ENCODE measurements around the gene CPLX4. TPM values are rescaled to one million over a fixed set of nuclear protein-coding genes. Genes with fewer than 3 reads are reported as not detected.
A peak's percentile ranks its signal among the peaks of the same experiment; 100 is the strongest.

The CPLX4 gene
- total and polyA plus RNA-seq, 4 donors = 0.01 TPM; not detected in 3

DNA sequence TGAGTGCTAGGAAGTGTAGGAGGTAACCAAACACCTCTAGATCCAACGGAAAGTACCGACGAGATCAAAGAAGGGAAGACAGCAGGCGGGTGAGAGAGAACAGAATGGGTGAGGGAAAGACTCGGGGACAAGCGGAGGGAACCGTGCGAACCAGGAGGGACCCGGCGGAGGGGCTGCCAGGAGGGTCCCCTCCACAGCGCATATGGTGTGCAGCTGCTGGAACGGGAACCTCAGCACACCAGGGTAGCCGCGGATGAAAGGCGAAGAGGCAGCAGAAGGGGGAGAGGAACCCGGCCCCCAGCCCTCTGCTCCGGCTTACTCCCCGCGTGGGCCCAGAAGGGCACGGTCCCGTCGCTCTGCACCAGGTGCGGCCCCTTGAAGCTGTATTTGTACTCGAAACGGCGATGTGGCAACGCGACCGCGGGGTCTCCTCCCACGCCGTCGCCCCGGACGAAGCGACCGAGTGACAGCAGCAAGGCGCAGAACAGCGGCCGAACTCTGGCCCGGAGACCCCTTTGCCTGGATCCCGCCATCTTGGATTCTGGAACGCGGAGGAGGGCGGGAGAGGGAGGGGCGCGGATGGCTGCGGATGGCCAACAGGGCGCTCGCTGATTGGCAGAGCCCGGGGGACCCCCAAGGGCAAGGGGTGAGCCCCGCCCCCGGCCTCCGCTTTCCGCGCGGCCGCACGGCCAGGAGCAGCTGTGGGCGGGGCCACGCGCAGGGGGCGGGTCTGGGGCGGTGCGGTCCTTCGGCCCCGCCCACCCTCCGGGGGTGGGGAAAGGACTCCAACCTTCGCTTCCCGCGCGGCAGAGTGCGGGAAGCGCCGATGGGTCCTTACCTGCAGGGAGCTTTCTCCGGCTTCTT lies 40.5 kb upstream of the CPLX4 start, which contains the start of gene LMAN1:
LMAN1 (minus strand) TSS at position 554 of the 864 bp plus-strand sequence; CDS start at position 533, 21 bp downstream.
- Histone ChIP-seq H3K27ac (ENCODE audit: low read depth in 1 of 2, low read length in 1 of 2) (peak within 1 kb of the TSS; percentile 91 to 94), H3K36me3 (ENCODE audit: control insufficient read depth in 4 of 4, insufficient read depth in 4 of 4, low read length in 4 of 4) (peaks cover 0 to 17% (median 10%) of the 10 kb centered on the region in 4 donors), H3K4me1 (ENCODE audit: control insufficient read depth in 5 of 5, insufficient read depth in 5 of 5, low read length in 5 of 5) (peaks cover 0 to 16% (median 11%) of the 10 kb centered on the region in 5 donors), H3K27me3 (ENCODE audit: control insufficient read depth in 3 of 3, insufficient read depth in 3 of 3, low read length in 2 of 3) (no peaks in the 10 kb centered on the region), H3K4me3 (peak within 1 kb of the TSS; percentile 97), H3K9me3 (ENCODE audit: control insufficient read depth in 4 of 4, insufficient read depth in 3 of 4, low read length in 3 of 4) (no peaks in the 10 kb centered on the region), H3K9ac (ENCODE audit: insufficient read depth in 1 of 2, low read length in 2 of 2) (peak within 1 kb of the TSS; percentile 81 to 88)
- TF ChIP-seq, protein P1, sequence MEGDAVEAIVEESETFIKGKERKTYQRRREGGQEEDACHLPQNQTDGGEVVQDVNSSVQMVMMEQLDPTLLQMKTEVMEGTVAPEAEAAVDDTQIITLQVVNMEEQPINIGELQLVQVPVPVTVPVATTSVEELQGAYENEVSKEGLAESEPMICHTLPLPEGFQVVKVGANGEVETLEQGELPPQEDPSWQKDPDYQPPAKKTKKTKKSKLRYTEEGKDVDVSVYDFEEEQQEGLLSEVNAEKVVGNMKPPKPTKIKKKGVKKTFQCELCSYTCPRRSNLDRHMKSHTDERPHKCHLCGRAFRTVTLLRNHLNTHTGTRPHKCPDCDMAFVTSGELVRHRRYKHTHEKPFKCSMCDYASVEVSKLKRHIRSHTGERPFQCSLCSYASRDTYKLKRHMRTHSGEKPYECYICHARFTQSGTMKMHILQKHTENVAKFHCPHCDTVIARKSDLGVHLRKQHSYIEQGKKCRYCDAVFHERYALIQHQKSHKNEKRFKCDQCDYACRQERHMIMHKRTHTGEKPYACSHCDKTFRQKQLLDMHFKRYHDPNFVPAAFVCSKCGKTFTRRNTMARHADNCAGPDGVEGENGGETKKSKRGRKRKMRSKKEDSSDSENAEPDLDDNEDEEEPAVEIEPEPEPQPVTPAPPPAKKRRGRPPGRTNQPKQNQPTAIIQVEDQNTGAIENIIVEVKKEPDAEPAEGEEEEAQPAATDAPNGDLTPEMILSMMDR (IDR thresholded peaks at IDR 0.05; ENCODE audit: control extremely low read depth, extremely low read depth) = no peak
- DNase-seq (peak; percentile 96 to 98 (median 97)), ATAC-seq (ENCODE audit: insufficient read depth, low FRiP score) (peak; percentile 99)
- 0 to 1% methylated on average over 65 to 76 of the region's 76 CpGs for WGBS, 2 donors

DNA sequence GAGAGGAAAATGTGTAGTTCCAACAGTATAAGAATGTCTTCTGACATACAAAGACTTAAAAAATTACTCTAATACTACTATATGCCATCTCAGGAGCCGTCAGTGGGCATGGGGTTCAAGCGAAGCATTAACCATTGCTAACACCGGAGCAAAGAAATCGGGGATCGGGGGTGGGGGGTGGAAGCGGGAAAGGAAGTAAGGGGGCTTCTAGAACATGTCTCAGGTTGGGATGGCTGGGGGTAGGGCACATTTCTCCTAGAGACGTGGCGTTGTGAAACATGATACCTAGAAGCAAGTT lies 39.9 kb upstream of the CPLX4 start:
- DNase-seq = peak in 2 of 3 donors; percentile 52 to 80
- peak overlapping the region; percentile 91 to 94 for H3K27ac ChIP-seq (ENCODE audit: low read depth in 1 of 2, low read length in 1 of 2)
- H3K27me3 ChIP-seq (ENCODE audit: control insufficient read depth in 3 of 3, insufficient read depth in 3 of 3, low read length in 2 of 3) = no peaks in the 10 kb centered on the region
- peaks cover 0 to 16% (median 13%) of the 10 kb centered on the region in 5 donors for H3K4me1 ChIP-seq (ENCODE audit: control insufficient read depth in 5 of 5, insufficient read depth in 5 of 5, low read length in 5 of 5)
- no peak for ATAC-seq (ENCODE audit: insufficient read depth, low FRiP score)
- peaks cover 1 to 23% (median 13%) of the 10 kb centered on the region in 4 donors for H3K36me3 ChIP-seq (ENCODE audit: control insufficient read depth in 4 of 4, insufficient read depth in 4 of 4, low read length in 4 of 4)
- peak overlapping the region; percentile 81 to 86 for H3K9ac ChIP-seq (ENCODE audit: insufficient read depth in 1 of 2, low read length in 2 of 2)
- H3K4me3 ChIP-seq = peak overlapping the region; percentile 97
- TF ChIP-seq, protein P1 (IDR thresholded peaks at IDR 0.05; ENCODE audit: control extremely low read depth, extremely low read depth) = no peak
- 0% methylated on average over 8 of the region's 8 CpGs for WGBS, 2 donors
- H3K9me3 ChIP-seq (ENCODE audit: control insufficient read depth in 4 of 4, insufficient read depth in 3 of 4, low read length in 3 of 4) = no peaks in the 10 kb centered on the region

DNA sequence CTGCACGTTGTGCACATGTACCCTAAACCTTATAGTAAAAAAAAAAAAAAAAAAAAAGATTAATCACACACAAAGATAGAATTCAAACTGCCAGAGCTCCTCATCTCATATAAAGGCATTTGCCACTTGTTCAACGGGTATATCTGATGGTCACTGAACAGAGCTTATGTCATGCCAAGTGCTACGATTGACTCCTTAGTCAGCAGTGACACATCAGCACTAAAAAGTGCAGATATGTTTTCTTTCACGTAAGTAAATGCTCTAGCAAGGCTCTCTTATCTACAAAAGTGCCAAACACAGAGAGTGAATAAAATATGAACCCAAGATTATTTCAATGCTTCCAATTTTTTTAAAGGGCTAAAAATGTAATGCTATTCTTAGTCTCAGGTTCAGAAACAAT lies 39.5 kb upstream of the CPLX4 start:
- Histone ChIP-seq H3K9me3 (ENCODE audit: control insufficient read depth in 4 of 4, insufficient read depth in 3 of 4, low read length in 3 of 4) (no peaks in the 10 kb centered on the region), H3K27me3 (ENCODE audit: control insufficient read depth in 3 of 3, insufficient read depth in 3 of 3, low read length in 2 of 3) (no peaks in the 10 kb centered on the region), H3K4me1 (ENCODE audit: control insufficient read depth in 5 of 5, insufficient read depth in 5 of 5, low read length in 5 of 5) (peaks cover 0 to 16% (median 13%) of the 10 kb centered on the region in 5 donors), H3K36me3 (ENCODE audit: control insufficient read depth in 4 of 4, insufficient read depth in 4 of 4, low read length in 4 of 4) (peaks cover 2 to 27% (median 16%) of the 10 kb centered on the region in 4 donors), H3K27ac (ENCODE audit: low read depth in 1 of 2, low read length in 1 of 2) (peak overlapping the region in 1 of 2 donors; percentile 91), H3K4me3 (no peak overlapping the region), H3K9ac (ENCODE audit: insufficient read depth in 1 of 2, low read length in 2 of 2) (peak overlapping the region; percentile 81 to 86)
- ATAC-seq (ENCODE audit: insufficient read depth, low FRiP score) (no peak), DNase-seq (peak in 1 of 3 donors; percentile 39)
- TF ChIP-seq, protein P1 (IDR thresholded peaks at IDR 0.05; ENCODE audit: control extremely low read depth, extremely low read depth) = no peak
- 15 to 20% methylated on average over 4 of the region's 4 CpGs for WGBS, 2 donors
